WTC11 (cell line): ENCODE results near the gene CPE. TPM values are rescaled to one million over a fixed set of nuclear protein-coding genes. Genes with fewer than 3 reads are reported as not detected.

ENCODE experiments used
- ATAC-seq: fragments of 200-7000 bp; cut with Tn5 transposase; 2 replicates; pipeline ENCODE4 v1.10.0; 2021; ENCODE audit warnings: mild to moderate bottlenecking, moderate library complexity
- CTCF ChIA-PET: fragments of 300-600 bp; sonication (Branson Sonifier 250); formaldehyde crosslinking; loops from one replicate; lab custom pipeline; 2021; ENCODE audit warnings: antibody characterized with exemption; lab: Charles Lee
- POLR2A ChIA-PET: fragments of 350-600 bp; sonication (Branson Sonifier 250); formaldehyde crosslinking; loops from one replicate; lab custom pipeline; 2021; ENCODE audit warnings: antibody characterized with exemption; lab: Charles Lee
- DNase-seq: peaks from one replicate; pipeline ENCODE4 v3.0.0; 2021; ENCODE audit warnings: low spot score
- H3K27ac Mint-ChIP-seq: 2 replicates; pipeline ENCODE4 v1.8.0; 2021; ENCODE audit warnings: mixed read lengths
- H3K27me3 Mint-ChIP-seq: 2 replicates; pipeline ENCODE4 v1.8.0; 2021; ENCODE audit warnings: low read depth, mild to moderate bottlenecking, moderate library complexity, mixed read lengths
- H3K36me3 Mint-ChIP-seq: 2 replicates; pipeline ENCODE4 v1.8.0; 2021; ENCODE audit warnings: mixed read lengths
- H3K4me1 Mint-ChIP-seq: 2 replicates; pipeline ENCODE4 v1.8.0; 2022; ENCODE audit warnings: mixed read lengths
- H3K4me3 Mint-ChIP-seq: 2 replicates; pipeline ENCODE4 v1.8.0; 2021; ENCODE audit warnings: mild to moderate bottlenecking, moderate library complexity, mixed read lengths
- H3K9me3 Mint-ChIP-seq: 2 replicates; pipeline ENCODE4 v1.8.0; 2021; ENCODE audit warnings: mixed read lengths
- ATF6 ChIP-seq: sonication (generic); formaldehyde crosslinking; IDR thresholded peaks from 2 replicates; pipeline ENCODE4 v1.8.1; 2023; ENCODE audit warnings: mild to moderate bottlenecking, missing genetic modification reagents
- E2F1 ChIP-seq: sonication (generic); formaldehyde crosslinking; IDR thresholded peaks from 2 replicates; pipeline ENCODE4 v1.8.0; 2022; ENCODE audit warnings: mild to moderate bottlenecking, missing genetic modification reagents
- ELF4 ChIP-seq: sonication (generic); formaldehyde crosslinking; IDR thresholded peaks from 2 replicates; pipeline ENCODE4 v1.8.1; 2022; ENCODE audit warnings: low read depth, mild to moderate bottlenecking, moderate library complexity, missing genetic modification reagents
- ESRRA ChIP-seq: sonication (generic); formaldehyde crosslinking; IDR thresholded peaks from 2 replicates; pipeline ENCODE4 v1.8.1; 2022; ENCODE audit warnings: mild to moderate bottlenecking, missing genetic modification reagents, borderline replicate concordance
- HMGXB4 ChIP-seq: sonication (generic); formaldehyde crosslinking; IDR thresholded peaks from 2 replicates; pipeline ENCODE4 v1.8.1; 2023; ENCODE audit warnings: mild to moderate bottlenecking, moderate library complexity, missing genetic modification reagents
- MYBL2 ChIP-seq: sonication (generic); formaldehyde crosslinking; IDR thresholded peaks from 2 replicates; pipeline ENCODE4 v1.8.1; 2023; ENCODE audit warnings: mild to moderate bottlenecking, moderate library complexity, missing genetic modification reagents
- OVOL2 ChIP-seq: fragments of 250-450 bp; sonication (Bioruptor Pico); IDR thresholded peaks from 2 replicates; pipeline ENCODE4 v1.9.0; 2021; ENCODE audit warnings: mild to moderate bottlenecking, borderline replicate concordance
- STAT6 ChIP-seq: sonication (generic); formaldehyde crosslinking; conservative IDR thresholded peaks from 2 replicates; pipeline ENCODE4 v1.8.1; 2023; ENCODE audit warnings: mild to moderate bottlenecking, low read depth, missing genetic modification reagents, moderate library complexity
- TEAD1 ChIP-seq: sonication (generic); formaldehyde crosslinking; IDR thresholded peaks from 2 replicates; pipeline ENCODE4 v1.8.0; 2022; ENCODE audit warnings: mild to moderate bottlenecking, missing genetic modification reagents
- TEAD4 ChIP-seq: sonication (generic); formaldehyde crosslinking; IDR thresholded peaks from 2 replicates; pipeline ENCODE4 v1.8.0; 2022; ENCODE audit warnings: mild to moderate bottlenecking, missing genetic modification reagents
- USF1 ChIP-seq: sonication (generic); formaldehyde crosslinking; IDR thresholded peaks from 2 replicates; pipeline ENCODE4 v1.8.0; 2022; ENCODE audit warnings: mild to moderate bottlenecking, missing genetic modification reagents
- ZBTB43 ChIP-seq: sonication (generic); formaldehyde crosslinking; IDR thresholded peaks from 2 replicates; pipeline ENCODE4 v1.8.1; 2023; ENCODE audit warnings: mild to moderate bottlenecking, missing genetic modification reagents
- ZNF138 ChIP-seq: sonication (generic); formaldehyde crosslinking; conservative IDR thresholded peaks from 2 replicates; pipeline ENCODE4 v1.8.1; 2022; ENCODE audit warnings: mild to moderate bottlenecking, moderate library complexity, missing genetic modification reagents
- ZNF263 ChIP-seq: sonication (generic); formaldehyde crosslinking; IDR thresholded peaks from 2 replicates; pipeline ENCODE4 v1.8.1; 2022; ENCODE audit warnings: low read depth, mild to moderate bottlenecking, moderate library complexity, missing genetic modification reagents
- ZNF512 ChIP-seq: sonication (generic); formaldehyde crosslinking; IDR thresholded peaks from 2 replicates; pipeline ENCODE4 v1.8.1; 2022; ENCODE audit warnings: missing genetic modification reagents, borderline replicate concordance
- ZNF671 ChIP-seq: fragments of 250-450 bp; sonication (Bioruptor Pico); IDR thresholded peaks from 2 replicates; pipeline ENCODE4 v1.8.0; 2021; ENCODE audit warnings: mild to moderate bottlenecking
- ZSCAN18 ChIP-seq: fragments of 250-450 bp; sonication (Bioruptor Pico); IDR thresholded peaks from 2 replicates; pipeline ENCODE4 v2.1.2; 2022; ENCODE audit warnings: mild to moderate bottlenecking, moderate library complexity
- total RNA-seq: library from RNA; stranded (reverse); gene quantifications from 3 replicates; pipeline ENCODE4 v1.2.3, GENCODE V29; 2021

The CPE gene
- total RNA-seq, 1 experiment from 2014 or later = 9.2 TPM

GRCh38 chr4:165448700-165449099 is 69.9 kb downstream of the CPE start:
- H3K27ac Mint-ChIP-seq = no peak overlapping the region
- peaks cover 7% of the 10 kb centered on the region for H3K4me1 Mint-ChIP-seq
- H3K9me3 Mint-ChIP-seq = peaks cover 5% of the 10 kb centered on the region; the same call in 1 of the 2 replicates
- H3K27me3 Mint-ChIP-seq = no peaks in the 10 kb centered on the region
- H3K36me3 Mint-ChIP-seq = no peaks in the 10 kb centered on the region
- no peak for DNase-seq
- TF ChIP-seq ATF6 (CRISPR knock-in tag) = no peak
- no peak for TF ChIP-seq TEAD4
- TF ChIP-seq ZNF263 (CRISPR knock-in tag) = no peak
- TF ChIP-seq ESRRA (CRISPR knock-in tag) = no peak
- TF ChIP-seq HMGXB4 = no peak
- no peak for TF ChIP-seq E2F1
- no peak for TF ChIP-seq ZNF138 (CRISPR knock-in tag)
- no peak for TF ChIP-seq STAT6 (CRISPR knock-in tag)
- TF ChIP-seq ZNF512 (CRISPR knock-in tag) = no peak
- TF ChIP-seq ZSCAN18 (CRISPR knock-in tag) = no peak
- ChIA-PET POLR2A (no interaction called here), CTCF (no interaction called here)
- H3K4me3 Mint-ChIP-seq = no peak overlapping the region
- no peak for ATAC-seq

GRCh38 chr4:165449333-165449732 is 70.5 kb downstream of the CPE start:
- ATAC-seq = no peak
- ChIA-PET POLR2A (no interaction called here), CTCF (no interaction called here)
- no peak for DNase-seq
- TF ChIP-seq MYBL2 (CRISPR knock-in tag) (no peak), ZBTB43 (CRISPR knock-in tag) (no peak), USF1 (CRISPR knock-in tag) (no peak), OVOL2 (CRISPR knock-in tag) (no peak), ZNF671 (CRISPR knock-in tag) (no peak), ELF4 (no peak), TEAD1 (CRISPR knock-in tag) (no peak)
- H3K4me1 Mint-ChIP-seq = peaks cover 7% of the 10 kb centered on the region
- H3K9me3 Mint-ChIP-seq = peaks cover 5% of the 10 kb centered on the region; the same call in 1 of the 2 replicates
- no peak overlapping the region for H3K4me3 Mint-ChIP-seq
- H3K27ac Mint-ChIP-seq = no peak overlapping the region
- H3K27me3 Mint-ChIP-seq = no peaks in the 10 kb centered on the region
- H3K36me3 Mint-ChIP-seq = no peaks in the 10 kb centered on the region
